HG03066 (cell line): Measurements from ENCODE around the gene TPPP3.
"Not testable (repeated sequence)": the region's sequence is repeated elsewhere in the genome, so short reads cannot be mapped to it uniquely, and the experiment has no call there.

Experiments
- ATAC-seq: cut with Tn5 transposase; IDR thresholded peaks from one replicate; pipeline ENCODE4 v1.9.1; 2021; ENCODE audit warnings: low read depth; ENCODE audit not compliant: unreplicated experiment

TPPP3 gene

DNA sequence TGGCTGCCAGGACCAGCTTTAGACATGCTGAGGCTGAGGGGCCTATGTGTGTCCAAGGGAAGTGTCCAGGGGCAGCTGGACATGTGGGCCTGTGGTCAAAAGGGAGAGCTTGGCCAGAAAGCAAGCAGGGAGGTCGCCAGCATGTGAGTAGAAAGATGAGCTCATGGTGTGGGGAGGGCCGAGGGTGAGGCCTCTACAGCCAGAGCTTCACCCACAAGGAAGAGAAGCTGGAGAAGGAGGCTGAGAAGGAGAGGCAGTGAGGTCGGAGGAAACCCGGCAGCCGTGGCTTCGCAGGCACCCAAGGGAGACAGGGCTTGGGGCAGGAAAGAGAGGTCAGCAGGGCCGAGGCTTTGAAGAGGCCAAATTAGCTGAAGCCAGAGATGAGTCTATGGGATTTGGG lies 33.7 kb upstream of the TPPP3 start:
- ATAC-seq: no peak

DNA sequence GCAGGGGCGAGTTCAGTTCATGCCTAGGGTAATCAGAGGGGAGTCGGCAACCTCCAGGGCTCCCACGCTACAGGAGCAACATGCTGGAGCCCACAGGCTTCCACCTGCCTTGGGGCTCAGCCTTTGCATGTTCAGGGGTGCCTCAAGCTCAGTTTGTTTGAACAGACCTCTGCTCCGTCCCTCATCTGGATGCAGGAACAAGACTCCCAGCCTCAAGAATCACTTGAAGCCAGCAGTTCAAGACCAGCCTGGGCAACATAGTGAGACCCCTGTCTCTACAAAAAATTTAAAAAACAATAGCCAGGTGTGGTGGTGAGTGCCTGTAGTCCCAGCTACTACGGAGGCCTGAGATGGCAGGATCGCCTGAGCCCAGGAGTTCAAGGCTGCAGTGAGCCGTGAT lies 32.7 kb upstream of the TPPP3 start:
- ATAC-seq: no peak

DNA sequence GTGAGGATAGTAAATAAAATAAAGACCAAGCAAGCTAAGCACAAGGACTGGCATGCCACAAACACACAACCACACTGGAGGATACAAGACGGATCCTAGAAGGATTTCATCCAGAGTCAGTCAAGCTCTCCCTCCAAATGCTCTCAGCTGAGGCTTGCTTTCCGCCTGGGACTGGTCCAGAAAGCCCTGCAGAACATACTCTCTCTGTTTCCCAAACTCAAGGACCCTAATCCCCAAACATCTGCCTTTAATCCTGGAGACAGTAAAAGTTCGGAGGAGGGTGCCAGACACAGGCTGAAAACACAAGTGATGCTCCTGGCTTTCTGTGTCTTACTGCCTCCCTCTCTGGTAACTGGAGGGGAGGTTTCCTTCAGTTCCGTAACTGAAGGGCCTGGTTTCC lies 32.3 kb upstream of the TPPP3 start:
- no peak for ATAC-seq

DNA sequence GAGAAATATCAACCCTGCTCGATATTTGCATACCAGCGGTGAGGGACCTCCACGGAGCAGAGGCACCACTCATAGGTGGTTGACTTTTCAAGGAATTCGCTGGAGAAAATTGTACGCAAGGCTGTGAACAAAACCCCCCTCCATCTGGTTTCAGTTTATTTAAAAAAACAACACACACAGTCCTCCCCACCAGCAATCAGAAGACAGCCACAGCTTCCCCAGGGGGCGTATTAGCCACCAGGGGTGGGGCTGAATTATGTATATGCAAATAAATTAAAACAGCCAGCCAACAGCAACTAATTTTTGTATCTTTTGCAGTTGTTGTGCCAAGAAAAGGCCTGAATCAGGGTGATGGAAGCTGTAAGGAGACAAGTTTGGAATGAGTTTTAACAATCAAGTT lies 31.8 kb upstream of the TPPP3 start:
- no peak for ATAC-seq

DNA sequence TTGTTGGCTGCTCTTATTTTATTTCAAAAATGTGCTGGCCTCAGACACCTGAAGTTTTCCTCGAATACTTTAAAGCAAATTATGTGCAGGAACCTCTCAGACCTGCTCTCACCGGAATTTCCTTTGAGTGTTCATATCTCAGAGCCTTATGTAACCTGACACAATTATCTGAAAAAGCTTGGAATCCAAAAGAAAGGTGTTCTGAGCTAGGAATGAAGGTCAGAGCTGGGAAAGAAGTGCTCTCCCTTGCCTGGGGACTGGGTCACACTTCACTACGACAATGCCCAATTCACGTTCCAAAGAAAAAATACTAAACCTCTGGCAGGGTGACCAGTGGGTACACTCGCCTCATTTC lies 30.9 kb upstream of the TPPP3 start:
- no peak for ATAC-seq

DNA sequence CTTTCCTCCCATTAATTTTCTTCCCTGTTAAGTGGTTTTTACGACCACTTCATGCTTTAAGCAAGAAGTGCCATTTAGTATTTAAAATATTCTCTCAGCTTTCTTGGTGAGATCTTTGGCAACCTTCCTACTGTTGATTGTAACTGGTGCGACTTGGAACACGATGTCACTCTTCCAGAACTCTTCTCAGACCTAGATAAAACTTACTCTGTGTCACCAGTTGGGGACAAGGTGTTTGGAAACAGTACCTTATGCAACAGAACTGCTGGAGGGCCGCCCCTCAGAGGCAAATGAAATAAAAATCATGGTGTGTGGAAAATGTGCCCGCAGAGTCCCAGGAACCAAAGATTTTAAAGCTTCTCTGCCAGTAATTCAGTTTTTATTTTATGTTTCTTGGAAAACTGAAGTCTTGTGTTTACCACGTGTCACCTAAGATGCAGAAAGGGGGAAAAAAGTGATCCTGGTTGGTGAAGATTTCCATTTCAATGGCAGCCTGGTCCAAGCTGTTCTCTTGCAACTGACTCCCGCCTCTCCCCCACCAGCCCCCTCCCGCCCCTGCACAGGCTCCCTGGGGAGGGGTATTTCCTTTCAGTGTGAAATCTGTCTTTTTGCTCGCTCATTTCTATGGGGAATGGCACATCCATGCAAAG lies 30.4 kb upstream of the TPPP3 start:
- no peak for ATAC-seq

DNA sequence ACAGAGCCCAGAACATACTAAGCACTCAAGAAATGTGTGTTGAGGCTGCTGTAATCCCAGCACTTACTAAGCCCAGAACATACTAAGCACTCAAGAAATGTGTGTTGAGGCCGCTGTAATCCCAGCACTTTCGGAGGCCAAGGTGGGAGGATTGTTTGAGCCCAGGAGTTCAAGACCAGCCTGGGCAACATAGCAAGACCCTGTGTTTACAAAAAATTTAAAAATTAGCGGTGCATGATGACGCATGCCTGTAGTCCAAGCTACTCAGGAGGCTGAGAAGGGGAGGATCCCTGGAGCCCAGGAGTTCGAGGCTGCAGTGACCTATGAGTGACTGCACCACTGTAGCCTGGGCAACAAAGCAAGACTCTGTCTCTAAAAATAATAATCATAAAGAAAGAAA lies 29.7 kb upstream of the TPPP3 start:
- ATAC-seq: no peak

DNA sequence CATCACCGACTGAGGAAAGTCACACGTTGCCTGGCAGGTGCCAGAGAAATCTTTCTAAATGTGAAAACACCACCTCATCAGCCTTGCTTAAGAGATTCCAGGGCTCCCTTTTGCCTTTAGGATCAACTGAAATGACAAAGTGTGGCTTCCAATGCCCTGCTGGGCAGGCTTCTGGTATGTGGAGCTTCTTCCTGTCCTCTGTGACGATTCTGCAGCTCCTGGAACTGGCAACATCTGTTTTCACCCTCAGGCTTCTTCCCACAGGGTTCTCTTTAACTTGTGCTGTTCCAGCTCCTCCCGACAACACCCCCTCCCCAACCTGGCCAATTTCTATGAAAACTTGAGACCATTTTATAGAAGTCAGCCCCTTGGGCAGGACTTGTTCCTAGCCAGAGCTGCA lies 27.7 kb upstream of the TPPP3 start:
- no peak for ATAC-seq

DNA sequence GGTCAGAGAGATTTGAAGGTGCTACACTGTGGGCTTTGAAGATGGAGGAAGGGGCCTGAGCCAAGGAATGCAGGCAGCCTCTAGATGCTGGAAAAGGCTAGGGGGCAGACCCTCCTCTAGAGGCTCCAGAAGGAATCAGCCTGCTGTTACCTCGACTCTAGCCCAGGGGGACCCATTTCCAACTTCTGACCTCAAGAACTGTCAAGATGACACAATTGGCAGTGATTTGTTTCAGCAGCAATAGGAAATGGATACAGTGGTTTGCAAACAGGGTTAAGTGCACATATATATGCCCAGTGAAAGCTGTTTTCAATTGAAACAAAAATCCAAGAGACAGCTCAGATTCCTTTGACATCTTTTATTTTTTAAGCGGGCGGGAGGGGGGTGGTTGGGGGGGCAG lies 26.6 kb upstream of the TPPP3 start:
- no peak for ATAC-seq

DNA sequence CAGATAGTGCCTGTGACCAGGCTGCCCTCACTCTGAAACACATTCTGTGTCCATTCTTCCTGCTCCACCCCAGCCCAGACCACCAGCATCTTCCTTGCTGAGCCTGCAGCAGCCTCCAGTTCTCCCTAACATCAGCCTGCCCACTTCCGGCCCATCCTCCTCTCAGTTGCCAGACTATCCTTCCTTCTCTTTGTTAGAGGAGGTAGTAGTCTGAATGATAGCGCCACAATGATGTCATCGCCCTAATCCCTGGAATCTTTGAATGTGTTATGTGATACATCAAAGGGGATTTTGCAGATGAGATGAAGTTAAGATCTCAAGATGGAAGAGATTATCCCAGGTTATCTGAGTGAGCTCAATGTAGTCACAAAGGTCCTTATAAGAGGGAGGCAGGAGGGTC lies 26.2 kb upstream of the TPPP3 start:
- ATAC-seq: no peak

DNA sequence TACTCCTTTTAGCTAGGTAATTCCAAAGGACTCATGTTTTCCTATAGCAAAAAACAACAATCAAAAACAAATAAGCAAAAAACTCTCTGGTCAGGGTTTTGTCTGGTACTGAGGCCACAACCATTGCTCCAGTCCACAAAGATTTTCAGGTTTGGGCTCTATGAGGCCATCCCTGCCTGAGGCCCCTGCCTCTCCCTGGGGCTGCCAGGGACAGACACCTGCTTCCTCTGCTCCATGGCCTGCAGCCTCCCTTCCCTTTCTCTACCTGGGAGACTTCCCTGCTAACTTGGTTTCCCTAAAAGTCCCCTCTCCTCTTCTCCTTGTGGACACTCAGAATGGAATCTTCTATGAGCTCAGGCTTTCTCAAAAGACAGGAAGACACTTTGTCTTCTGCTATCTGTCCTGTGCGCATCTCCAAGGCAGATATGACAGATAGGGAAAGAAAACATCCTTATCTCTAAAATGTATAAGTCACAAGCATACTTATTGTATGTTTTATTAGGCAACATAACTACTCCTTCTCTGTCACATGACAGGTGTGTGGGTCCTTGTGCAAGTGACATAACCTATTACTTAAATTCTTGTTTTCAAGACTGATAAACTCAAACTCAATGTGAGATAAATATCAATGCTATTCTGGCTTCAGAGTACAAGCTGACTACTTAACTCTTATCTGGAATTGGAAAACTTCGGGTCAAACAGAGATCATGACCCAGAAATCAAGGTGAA lies 24.2 kb upstream of the TPPP3 start:
- no peak for ATAC-seq

DNA sequence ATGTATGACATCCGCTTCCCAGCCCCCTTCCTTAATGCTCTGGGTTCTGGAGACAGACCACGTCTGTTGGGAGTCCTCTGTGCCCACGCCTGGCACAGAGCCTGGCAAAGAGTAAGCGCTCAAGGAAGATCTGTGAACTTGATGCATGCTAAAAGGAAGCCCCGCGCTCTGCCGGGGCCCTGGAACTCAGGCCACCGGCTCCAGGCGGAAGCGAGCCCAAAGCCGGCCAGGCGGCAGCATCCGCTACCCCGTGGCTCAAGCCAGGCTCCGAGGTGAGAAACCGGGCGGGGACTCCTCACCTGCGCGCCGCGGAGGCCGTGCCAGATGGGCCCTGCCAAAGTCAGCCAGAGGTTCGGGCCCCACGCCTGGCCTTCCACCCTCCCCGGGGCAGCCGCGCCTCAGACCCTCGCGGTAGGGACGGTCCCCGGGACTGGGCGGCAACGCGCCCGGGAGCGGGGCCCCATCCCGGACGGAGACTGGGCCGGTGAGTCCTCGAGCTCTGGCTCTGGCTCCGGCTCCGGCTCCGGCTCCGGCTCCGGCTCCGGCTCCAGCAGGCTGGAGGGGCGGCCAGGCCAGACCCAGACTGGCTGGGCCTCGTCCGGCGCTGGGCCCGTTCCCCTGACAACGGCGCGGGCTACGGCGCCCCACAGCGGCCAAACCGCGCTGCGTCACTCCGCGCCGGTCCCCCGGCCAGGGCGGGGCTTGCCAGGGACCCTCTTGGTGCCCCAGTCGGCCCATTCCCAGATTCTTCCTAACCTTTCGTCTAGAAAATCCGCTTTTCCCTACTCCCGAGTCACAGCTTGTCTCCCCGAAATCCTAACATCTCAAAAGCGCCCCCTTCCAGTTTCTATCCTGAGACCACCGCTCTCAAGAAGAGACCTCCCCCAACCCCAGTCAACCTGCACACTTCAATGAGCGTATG lies 22.8 kb upstream of the TPPP3 start, which contains the start of gene ZDHHC1:
TSS of gene ZDHHC1 (minus strand) at position 606 of the 922 bp plus-strand sequence. CDS start 8,702 bp downstream, outside the sequence.
- peak; percentile 63 for ATAC-seq

DNA sequence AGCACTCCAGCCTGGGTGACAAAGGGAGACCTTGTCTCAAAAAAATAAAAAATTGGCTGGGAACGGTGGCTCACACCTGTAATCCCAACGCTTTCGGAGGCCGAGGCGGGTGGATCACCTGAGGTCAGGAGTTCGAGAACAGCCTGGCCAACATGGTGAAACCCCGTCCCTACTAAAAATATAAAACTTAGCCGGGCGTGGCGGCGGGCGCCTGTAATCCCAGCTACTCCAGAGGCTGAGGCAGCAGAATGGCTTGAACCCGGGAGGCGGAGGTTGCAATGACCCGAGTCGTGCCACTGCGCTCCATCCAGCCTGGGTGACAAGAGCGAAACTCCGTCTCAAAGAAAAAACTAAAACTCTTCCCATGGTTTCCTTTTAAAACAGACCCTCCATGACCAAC lies 22.1 kb upstream of the TPPP3 start:
- ATAC-seq: not testable (repeated sequence)

DNA sequence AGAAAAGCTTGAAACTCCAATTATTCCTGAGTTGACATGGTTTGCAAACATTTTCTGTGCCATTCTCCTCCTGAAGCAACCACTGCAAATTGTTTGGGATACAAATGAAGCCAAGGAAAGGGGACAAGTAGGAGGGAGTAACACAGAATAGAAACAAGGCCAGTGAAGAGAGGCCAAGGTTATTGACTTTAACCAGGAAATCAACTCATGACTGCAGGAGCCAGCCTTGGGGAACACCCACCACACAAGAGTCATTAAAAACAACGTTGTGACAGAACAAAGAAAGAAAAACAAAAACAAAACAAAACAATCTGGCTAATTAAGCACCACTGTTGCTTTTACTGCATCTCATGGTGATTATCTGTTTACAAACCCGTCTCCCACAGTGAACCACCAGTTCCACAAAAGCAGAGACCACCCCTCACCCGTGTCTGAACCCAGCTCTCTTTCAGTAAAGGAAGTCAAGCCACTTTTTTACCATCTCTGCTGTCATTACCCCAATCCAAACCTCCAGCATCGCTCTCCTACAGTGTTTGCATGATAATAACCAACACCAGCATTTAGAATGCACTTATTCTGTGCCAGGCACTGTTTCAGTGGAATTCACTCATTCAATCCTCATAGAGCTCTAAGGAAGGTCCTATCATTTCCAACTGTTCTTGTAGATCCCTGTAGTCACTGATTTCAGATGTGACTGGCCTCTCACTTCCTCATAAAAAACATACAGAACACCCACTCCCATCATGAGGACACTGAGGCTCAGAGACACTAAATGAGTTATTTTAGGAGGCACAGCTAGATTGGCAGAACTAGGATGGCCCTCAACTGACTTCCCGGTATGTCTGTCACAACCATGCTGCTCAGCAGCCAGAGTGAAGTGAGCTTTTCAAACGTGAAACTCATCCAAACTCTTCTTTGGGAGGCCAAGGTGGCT lies 20.9 kb upstream of the TPPP3 start:
- no peak for ATAC-seq

DNA sequence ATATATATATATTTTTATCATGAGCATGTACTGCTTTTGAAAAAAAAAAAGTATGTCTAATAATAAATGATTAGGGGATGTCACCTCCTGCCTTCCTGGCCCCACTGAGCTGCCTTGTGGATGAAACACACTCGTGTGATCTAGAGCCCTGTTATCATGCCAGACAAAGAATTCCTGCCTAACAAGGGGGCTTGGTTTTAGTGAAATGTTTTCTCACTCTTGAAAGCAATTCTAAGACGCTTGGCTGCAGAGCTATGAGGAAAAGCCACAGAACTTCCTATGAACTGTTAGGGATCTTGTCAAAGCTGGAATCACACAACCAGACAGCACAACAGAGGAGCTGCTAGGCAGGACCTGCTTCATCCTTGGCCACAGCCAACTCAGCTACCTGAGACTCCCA lies 19.0 kb upstream of the TPPP3 start:
- ATAC-seq: no peak

DNA sequence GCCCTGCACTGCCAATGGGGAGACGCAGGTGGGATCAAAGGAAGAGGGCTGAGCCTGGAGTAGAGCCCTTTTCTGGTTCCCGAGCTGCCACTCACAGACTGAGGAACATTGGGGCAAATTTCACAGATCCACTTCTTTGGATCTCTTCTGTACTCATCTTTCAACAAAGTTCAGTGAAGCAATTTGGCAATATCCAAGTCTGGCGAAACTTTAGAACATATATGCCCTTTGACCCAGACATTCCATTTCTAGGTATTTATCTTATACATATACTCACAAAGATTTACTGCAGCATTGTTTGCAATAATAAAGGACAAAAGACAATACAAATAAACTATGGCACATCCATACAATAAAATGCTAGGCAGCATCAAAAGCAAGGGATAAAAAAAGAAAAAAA lies 18.0 kb upstream of the TPPP3 start:
- ATAC-seq: no peak

DNA sequence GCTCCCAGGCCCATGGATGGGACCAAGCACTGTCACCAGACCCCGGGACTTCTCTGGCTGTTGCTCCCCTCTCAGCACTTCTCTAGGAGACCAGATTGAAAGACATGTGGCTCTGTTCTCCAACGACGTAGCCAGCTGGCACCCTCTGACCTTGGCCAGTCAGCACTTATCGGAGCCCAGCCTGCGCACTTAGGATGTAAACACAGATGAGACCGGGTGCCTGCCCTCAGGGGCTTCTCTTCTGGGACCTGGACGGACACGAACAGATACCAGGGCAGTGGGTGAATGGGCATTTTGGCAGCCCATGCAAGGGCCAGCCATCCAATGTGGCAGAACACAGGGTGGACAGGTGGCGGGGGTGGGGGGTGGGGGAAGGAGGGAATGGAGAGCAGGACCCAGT lies 16.3 kb upstream of the TPPP3 start:
- ATAC-seq: no peak

DNA sequence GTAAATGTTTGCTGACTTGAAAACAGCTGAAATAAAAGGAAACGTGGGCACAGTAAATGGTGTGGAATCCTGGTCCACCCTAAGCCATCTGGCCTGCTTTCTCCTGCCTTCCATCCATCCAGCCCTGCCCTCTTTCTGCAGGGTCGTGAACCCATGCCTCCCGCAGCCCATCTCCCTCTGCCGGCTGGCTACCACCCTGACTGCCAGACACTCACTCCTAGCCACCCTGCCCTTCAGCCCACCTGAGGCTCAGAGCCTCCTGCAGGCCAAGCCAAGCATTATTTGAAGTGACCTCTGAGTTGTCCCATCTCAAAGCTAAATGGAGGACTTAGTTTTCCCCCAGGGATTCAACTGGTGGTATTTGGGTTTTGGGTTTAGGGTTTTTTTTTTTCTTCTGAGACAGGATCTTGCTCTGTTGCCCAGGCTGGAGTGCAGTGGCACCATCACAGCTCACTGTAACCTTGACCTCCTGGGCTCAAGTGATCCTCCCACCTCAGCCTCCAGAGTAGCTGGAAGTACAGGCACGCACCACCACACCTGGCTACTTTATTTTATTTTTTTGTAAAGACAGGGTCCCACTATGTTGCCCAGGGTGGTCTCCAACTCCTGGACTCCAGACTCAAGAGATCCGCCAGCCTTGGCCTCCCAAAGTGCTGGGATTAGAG lies 14.6 kb upstream of the TPPP3 start:
- no peak for ATAC-seq

DNA sequence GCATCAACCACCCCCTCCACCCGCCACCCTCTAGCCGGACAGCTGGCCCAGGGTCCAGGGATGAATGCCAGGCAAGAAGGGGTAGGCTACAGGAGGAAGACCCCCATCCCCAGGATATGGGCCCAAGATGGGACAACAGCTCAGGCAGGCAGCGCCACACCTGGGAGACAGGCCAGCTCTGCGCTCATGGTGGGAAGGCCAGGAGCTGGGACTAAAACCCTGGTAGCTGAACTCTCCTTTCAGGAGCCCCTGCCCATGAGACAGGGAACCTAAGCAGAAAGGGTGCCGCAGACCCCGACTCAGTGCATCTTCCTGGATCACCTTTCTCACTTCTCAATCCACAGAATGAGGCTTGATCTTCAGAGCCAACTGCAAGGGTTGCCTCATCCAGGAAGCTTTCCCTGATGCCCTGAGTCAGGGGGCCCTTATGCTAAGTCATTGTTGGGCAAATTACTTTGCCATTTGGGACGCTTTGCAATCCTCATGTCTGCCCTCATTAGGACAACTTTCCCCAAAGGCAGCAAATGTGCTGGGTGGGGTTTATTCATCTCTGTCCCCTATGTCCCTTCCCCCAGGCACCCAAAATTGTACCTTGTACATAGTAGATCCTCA lies 14.0 kb upstream of the TPPP3 start:
- ATAC-seq: no peak
